Measurements from ENCODE around the gene TTC31. TPM values are rescaled to one million over a fixed set of nuclear protein-coding genes. Genes with fewer than 3 reads are reported as not detected.
A peak's percentile ranks its signal among the peaks of the same experiment; 100 is the strongest.

TTC31 gene
- total and polyA plus RNA-seq, 9 donors = 12.2 to 25.7 (median 19.8) TPM

DNA sequence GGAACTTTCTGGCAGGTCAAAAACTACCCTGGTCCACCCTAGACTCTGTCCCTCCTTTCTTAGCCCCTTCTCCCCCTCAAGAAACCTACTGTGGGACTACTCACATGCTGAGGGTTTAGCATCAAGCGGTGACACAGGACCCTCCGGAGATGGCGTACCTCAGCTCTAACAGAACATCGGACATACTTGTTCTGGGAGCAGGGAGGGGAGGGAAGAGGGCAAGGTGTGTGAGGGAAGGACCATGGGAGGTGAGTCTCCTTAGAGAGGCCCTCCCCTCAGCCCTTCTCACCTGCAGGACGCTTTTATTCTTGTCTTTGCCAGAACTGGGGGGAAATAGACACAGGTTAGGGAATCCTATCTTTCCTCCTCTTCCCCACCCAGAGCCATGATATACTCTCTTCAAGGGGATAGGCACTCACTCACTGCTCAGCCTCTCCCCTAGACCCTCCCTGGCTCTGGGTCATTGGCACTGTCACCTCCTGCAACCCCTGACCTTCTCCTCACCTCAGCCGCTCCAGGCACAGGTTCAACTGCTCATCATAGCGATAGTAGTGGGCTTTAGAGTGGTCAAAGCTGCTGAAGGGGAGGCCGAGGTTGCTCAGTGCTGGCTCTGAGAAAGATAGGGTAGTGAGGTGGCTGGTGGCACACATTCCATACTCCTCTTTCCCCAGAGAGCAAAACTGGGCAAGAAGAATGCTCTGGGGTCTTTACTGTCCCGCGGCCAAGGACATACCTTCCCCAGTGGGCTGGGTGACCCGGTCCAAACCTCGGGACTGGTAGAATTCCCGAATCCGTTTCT is 22.8 kb downstream of the TTC31 start:
- peaks cover 16% of the 10 kb centered on the region for H3K36me3 ChIP-seq (ENCODE audit: control insufficient read depth, insufficient read depth, low read length)
- H3K27me3 ChIP-seq (ENCODE audit: control insufficient read depth, insufficient read depth, low read length) = peaks cover 68% of the 10 kb centered on the region
- peaks cover 50% of the 10 kb centered on the region for H3K4me1 ChIP-seq (ENCODE audit: control insufficient read depth, insufficient read depth, low read length)
- no peaks in the 10 kb centered on the region for H3K9me3 ChIP-seq (replicated peaks; ENCODE audit: control insufficient read depth, low read depth, low read length)
- no peak for DNase-seq
- no peak overlapping the region for H3K4me3 ChIP-seq (ENCODE audit: low read length)
- H3K27ac ChIP-seq (ENCODE audit: low read length) = no peak overlapping the region
- WGBS (ENCODE audit: insufficient coverage) = 92% methylated on average over 5 of the region's 14 CpGs

DNA sequence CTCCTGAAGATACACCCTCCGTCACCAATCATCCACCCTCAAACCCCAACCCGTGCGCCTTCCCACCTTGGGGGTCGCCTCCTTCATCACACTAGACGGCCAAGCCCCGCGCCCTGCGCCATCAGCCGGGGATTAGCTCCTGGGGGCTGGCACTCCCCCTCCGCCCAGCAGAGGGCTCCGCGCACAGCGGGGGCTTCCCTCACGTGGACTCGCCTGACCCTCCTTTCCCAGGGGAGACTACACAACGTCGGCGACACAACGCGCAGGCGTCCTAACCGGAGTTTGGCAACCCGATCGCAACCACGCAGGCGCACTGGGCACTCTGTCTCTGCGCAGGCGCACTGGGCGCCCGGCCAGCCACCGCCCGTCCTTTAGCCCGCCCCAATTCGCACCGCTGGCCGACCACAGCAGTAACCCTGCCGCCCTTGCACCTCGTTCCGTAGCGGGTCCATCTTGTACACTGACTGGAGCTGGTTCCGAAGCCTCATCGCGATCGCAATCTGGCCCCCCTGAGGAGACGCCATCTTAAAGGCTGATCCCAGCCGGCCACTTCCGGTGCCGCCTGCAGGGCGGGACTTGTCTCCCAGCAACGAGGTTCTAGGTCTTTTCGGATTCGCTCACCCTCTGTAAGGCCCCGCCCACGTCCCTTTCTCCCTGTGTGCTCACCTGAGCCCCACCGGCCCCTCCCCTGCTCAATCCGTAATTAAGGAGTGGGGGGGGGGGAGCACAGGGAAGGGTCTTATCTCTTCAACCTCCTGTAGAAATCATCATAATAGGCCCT is 24.5 kb downstream of the TTC31 start, which contains the start of gene PCGF1:
TSS of gene PCGF1 (minus strand) at position 551 of the 781 bp plus-strand sequence. CDS start at position 524, 27 bp downstream.
- Histone ChIP-seq H3K36me3 (ENCODE audit: control insufficient read depth, insufficient read depth, low read length) (peaks cover 16% of the 10 kb centered on the region), H3K9me3 (replicated peaks; ENCODE audit: control insufficient read depth, low read depth, low read length) (no peaks in the 10 kb centered on the region), H3K27me3 (ENCODE audit: control insufficient read depth, insufficient read depth, low read length) (peaks cover 68% of the 10 kb centered on the region), H3K27ac (ENCODE audit: low read length) (peak within 1 kb of the TSS; percentile 100), H3K4me1 (ENCODE audit: control insufficient read depth, insufficient read depth, low read length) (peaks cover 45% of the 10 kb centered on the region), H3K4me3 (ENCODE audit: low read length) (peak within 1 kb of the TSS; percentile 96)
- WGBS (ENCODE audit: insufficient coverage) = under 1% methylated on average over 49 of the region's 56 CpGs
- DNase-seq = peak; percentile 99

DNA sequence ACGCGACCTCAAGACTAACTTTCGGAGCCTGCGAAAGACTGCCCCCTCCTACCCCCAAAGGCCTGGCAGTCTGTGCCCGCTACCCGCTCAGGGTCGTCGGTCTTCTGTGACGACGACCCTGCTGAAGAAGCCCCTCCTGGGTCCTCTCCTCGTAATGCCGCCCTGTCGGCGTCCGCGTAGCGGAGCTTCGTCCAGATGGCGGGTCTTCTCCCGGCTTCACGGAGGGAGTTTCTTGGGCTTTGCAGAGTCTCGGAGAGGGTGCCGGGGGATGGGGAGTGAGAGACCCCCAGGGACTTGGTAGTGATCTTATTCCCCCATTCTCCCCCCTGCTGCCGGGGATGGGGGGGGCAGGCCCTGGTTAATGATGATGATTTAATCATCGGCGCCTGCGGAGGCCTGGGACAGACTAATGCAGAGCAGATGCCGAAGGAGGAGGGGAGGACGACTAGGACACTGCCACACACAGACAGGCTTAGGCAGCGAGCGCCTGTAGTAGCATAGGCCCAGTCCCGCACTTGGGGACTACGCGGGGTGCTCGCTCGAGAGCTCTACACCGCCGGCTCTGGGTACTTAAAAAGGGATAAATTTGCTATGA is 25.1 kb downstream of the TTC31 start:
- Histone ChIP-seq H3K4me3 (ENCODE audit: low read length) (peak overlapping the region; percentile 96), H3K9me3 (replicated peaks; ENCODE audit: control insufficient read depth, low read depth, low read length) (no peaks in the 10 kb centered on the region), H3K4me1 (ENCODE audit: control insufficient read depth, insufficient read depth, low read length) (peaks cover 38% of the 10 kb centered on the region), H3K27me3 (ENCODE audit: control insufficient read depth, insufficient read depth, low read length) (peaks cover 68% of the 10 kb centered on the region), H3K36me3 (ENCODE audit: control insufficient read depth, insufficient read depth, low read length) (peaks cover 16% of the 10 kb centered on the region), H3K27ac (ENCODE audit: low read length) (peak overlapping the region; percentile 100)
- DNase-seq = peak; percentile 61
- 9% methylated on average over 21 of the region's 38 CpGs for WGBS (ENCODE audit: insufficient coverage)

DNA sequence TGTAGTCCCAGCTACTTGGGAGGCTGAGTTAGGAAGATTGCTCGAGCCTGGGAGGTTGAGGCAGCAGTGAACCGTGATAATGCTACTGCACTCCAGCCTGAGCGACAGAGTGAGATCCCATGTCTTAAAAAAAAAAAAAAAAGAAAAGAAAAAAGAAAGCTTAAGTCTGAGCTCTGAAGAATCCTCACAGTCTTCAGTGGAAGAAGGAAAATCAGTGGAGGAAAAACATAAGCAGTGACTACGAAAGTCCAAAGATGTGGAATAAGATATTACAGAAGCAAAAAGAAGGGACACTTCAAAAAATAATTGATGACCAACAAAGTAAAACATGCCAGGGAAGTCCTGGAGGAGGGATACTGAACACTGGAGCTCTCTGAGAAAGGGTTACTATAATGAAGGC is 27.4 kb downstream of the TTC31 start:
- 48% methylated on average over 2 of the region's 4 CpGs for WGBS (ENCODE audit: insufficient coverage)
- DNase-seq = no peak
- peaks cover 12% of the 10 kb centered on the region for H3K36me3 ChIP-seq (ENCODE audit: control insufficient read depth, insufficient read depth, low read length)

DNA sequence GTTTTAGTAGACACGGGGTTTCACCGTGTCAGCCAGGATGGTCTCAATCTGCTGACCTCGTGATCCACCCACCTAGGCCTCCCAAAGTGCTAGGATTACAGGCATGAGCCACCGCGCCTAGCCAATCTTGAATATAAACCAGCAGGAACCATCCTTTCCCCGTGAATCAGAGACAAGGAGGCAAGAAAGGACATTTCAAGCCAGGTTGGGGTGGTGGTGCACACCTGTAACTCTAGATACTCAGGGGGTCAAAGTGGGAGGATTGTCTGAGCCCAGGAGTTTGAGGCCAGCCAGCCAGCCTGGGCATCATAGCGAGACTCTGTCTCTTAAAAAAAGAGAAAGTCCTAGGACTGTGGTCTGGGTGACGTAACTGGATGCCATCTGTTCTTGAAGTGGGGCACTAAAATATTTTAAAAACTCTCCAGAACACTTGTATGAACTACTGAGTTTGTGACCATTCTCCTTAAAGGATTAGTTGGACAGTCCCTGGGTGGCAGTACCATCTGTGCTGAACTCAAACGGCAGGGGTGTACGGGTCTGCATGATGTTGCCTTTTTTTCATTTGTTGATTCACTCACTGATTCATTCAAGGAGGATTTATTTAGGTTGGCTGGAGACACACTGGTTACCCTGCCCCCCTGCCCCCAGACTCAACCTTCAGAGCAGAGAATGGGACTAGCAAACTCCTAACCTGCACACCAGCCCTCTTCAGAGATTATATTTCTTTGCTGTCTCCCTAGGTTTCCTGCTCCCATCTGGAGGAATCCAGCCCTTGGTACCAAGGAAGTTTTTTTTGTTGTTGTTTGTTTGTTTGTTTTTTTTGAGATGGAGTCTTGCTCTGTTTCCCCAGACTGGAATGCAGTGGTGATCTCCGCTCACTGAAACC is 28.5 kb downstream of the TTC31 start:
- no peak overlapping the region for H3K27ac ChIP-seq (ENCODE audit: low read length)
- no peak for DNase-seq
- peaks cover 36% of the 10 kb centered on the region for H3K4me1 ChIP-seq (ENCODE audit: control insufficient read depth, insufficient read depth, low read length)
- peaks cover 4% of the 10 kb centered on the region for H3K36me3 ChIP-seq (ENCODE audit: control insufficient read depth, insufficient read depth, low read length)
- H3K9me3 ChIP-seq (replicated peaks; ENCODE audit: control insufficient read depth, low read depth, low read length) = no peaks in the 10 kb centered on the region
- WGBS (ENCODE audit: insufficient coverage) = 67% methylated on average over 1 of the region's 11 CpGs
- H3K4me3 ChIP-seq (ENCODE audit: low read length) = no peak overlapping the region
- H3K27me3 ChIP-seq (ENCODE audit: control insufficient read depth, insufficient read depth, low read length) = peaks cover 80% of the 10 kb centered on the region

More for the DNA sequence above, 27.4 kb downstream of the TTC31 start:
- H3K4me3 ChIP-seq (ENCODE audit: low read length) = no peak overlapping the region
- no peak overlapping the region for H3K27ac ChIP-seq (ENCODE audit: low read length)
- peaks cover 73% of the 10 kb centered on the region for H3K27me3 ChIP-seq (ENCODE audit: control insufficient read depth, insufficient read depth, low read length)
- peaks cover 34% of the 10 kb centered on the region for H3K4me1 ChIP-seq (ENCODE audit: control insufficient read depth, insufficient read depth, low read length)
- no peaks in the 10 kb centered on the region for H3K9me3 ChIP-seq (replicated peaks; ENCODE audit: control insufficient read depth, low read depth, low read length)

DNA sequence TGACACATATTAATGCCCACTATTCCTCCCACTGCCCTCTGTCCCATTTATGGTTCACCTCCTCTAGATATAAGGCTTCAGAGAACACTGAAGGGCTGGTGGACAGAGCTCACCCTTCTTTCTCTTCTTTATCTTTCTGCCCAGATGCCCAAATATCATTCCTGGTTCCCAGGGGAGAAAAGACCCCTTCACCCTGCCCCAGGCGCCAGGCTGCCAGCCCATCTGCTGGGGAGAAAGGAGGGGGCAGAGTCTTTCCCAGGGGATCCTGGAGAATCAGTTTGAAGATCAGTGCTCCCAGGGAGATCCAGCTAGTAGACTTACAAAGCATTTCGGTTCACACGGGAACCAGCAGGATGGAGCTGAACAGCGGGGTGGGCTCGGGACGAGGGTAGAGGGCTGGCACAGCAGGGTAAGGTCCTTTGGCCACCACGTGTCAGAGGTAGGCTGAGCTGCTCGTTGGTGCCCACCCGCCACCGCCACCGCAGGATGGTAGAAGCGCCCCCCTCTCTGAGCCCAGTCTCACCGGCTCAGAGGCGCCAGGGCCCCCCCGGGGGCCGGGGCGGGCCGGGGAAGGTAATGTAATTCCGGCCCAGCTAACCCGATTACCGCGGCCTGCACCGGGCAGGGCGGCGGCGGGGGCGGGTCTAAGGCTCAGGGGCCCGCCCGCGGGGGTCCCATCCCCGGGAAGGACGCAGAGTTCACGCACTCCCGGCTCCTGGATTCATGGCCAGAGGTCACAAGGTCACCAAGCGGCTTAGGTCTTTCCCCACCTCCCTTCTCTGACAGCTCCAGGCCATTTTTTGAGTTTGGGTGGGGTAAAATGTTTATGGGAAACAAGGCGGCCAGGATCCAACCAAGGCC is 30.1 kb downstream of the TTC31 start:
- Histone ChIP-seq H3K36me3 (ENCODE audit: control insufficient read depth, insufficient read depth, low read length) (no peaks in the 10 kb centered on the region), H3K27me3 (ENCODE audit: control insufficient read depth, insufficient read depth, low read length) (peaks cover 90% of the 10 kb centered on the region), H3K27ac (ENCODE audit: low read length) (no peak overlapping the region), H3K4me1 (ENCODE audit: control insufficient read depth, insufficient read depth, low read length) (peaks cover 29% of the 10 kb centered on the region), H3K4me3 (ENCODE audit: low read length) (no peak overlapping the region), H3K9me3 (replicated peaks; ENCODE audit: control insufficient read depth, low read depth, low read length) (no peaks in the 10 kb centered on the region)
- no peak for DNase-seq
- WGBS (ENCODE audit: insufficient coverage) = 2% methylated on average over 31 of the region's 36 CpGs

DNA sequence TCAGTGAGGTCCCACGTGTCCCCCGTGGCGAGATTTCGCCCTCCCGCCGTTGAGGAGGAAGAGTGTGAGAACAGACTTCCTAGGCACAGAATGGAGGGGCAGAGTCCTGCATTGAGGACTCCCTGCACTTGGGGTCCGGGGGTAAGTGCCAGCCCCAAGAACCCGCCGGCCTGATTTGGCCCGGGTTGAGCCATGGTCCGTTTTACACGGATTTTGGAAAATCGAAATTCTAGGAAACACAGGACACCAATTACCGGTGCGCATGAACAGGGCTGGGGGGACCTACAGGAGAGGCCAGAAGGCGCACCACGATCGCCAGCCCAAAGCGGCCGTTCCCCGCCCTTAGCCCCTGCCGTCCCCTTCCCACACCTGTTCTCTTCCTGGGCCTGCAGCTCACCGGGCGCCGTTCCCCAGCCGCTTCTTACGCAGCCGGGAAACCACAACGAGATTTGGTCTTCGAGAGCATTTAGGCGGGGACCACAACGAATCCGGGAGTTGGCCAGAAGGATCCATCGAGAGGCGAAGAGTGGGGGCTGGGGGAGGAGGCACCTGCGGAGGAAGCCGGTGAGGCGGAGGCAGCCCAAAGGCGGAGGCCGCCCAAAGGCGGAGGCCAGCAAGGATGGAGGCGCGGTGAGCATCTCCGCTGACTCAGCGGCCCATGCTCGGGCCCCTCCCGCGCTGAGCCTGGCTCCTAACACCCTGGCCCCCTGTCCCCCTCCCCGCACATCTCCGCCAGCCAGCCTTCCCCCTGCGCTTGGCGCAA is 30.9 kb downstream of the TTC31 start:
- no peaks in the 10 kb centered on the region for H3K36me3 ChIP-seq (ENCODE audit: control insufficient read depth, insufficient read depth, low read length)
- H3K27me3 ChIP-seq (ENCODE audit: control insufficient read depth, insufficient read depth, low read length) = peaks cover 89% of the 10 kb centered on the region
- no peak overlapping the region for H3K27ac ChIP-seq (ENCODE audit: low read length)
- H3K4me3 ChIP-seq (ENCODE audit: low read length) = no peak overlapping the region
- peaks cover 24% of the 10 kb centered on the region for H3K4me1 ChIP-seq (ENCODE audit: control insufficient read depth, insufficient read depth, low read length)
- 1% methylated on average over 51 of the region's 52 CpGs for WGBS (ENCODE audit: insufficient coverage)
- H3K9me3 ChIP-seq (replicated peaks; ENCODE audit: control insufficient read depth, low read depth, low read length) = no peaks in the 10 kb centered on the region
- no peak for DNase-seq

DNA sequence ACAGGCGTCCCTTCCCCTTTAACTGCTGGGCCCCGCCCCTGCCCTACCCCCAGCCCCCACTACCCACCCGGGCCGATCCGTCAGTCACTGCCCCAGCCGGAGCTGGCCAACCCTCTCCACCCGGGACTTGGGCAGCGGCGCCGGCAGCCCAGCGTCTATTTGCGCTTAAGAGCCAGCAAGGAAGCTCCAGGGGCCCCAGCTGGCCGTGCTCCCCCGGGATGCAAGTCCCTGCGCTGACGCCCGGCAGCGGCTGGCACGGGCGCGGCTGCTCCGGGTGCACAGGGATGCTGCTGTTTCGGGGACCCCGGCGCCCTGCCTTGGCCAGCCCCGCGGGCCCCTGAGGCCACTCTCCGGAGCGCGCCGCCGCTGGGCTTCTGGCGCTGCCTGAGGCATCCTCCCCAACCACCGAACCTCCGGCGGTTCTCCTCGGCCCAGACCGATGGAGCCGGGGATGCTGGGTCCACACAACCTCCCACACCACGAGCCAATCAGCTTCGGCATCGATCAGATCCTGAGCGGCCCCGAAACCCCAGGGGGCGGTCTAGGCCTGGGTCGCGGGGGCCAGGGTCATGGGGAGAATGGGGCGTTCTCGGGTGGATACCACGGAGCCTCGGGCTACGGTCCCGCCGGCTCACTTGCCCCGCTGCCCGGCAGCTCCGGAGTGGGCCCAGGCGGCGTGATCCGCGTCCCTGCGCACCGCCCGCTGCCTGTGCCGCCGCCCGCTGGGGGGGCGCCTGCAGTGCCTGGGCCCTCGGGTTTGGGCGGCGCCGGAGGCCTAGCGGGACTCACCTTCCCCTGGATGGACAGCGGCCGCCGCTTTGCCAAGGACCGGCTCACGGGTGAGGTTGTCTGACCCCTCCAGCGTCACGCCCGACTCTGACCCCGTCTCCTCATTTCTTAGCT is 31.7 kb downstream of the TTC31 start, which contains the start of gene TLX2:
TSS of gene TLX2 (plus strand) at position 83 of the 903 bp plus-strand sequence. CDS start at position 440, 357 bp downstream.
- Histone ChIP-seq H3K27me3 (ENCODE audit: control insufficient read depth, insufficient read depth, low read length) (peaks cover 95% of the 10 kb centered on the region), H3K9me3 (replicated peaks; ENCODE audit: control insufficient read depth, low read depth, low read length) (no peaks in the 10 kb centered on the region), H3K27ac (ENCODE audit: low read length) (no peak within 1 kb of the TSS), H3K4me1 (ENCODE audit: control insufficient read depth, insufficient read depth, low read length) (peaks cover 24% of the 10 kb centered on the region), H3K4me3 (ENCODE audit: low read length) (no peak within 1 kb of the TSS), H3K36me3 (ENCODE audit: control insufficient read depth, insufficient read depth, low read length) (no peaks in the 10 kb centered on the region)
- DNase-seq = no peak
- 2% methylated on average over 61 of the region's 82 CpGs for WGBS (ENCODE audit: insufficient coverage)

Data from muscle of leg (tissue), 11 donors.